RCC 7860 (cell line): ENCODE data around the gene BCAT1.
"Not testable (repeated sequence)": the region's sequence is repeated elsewhere in the genome, so short reads cannot be mapped to it uniquely, and the experiment has no call there.

ENCODE experiments used
- DNase-seq: peaks from one replicate; pipeline ENCODE4 v3.0.0-alpha.2; 2015; ENCODE audit warnings: low spot score
- FAIRE-seq: peaks from 2 replicates; lab custom pipeline; 2012; peaks lifted over from hg19 to GRCh38; lab: Jason Lieb, UNC

BCAT1 gene

GRCh38 chr12:24820872-24821271, 128.0 kb downstream of the BCAT1 start:
- FAIRE-seq (no peak), DNase-seq (peak; percentile 10)

GRCh38 chr12:24818351-24818750, 130.6 kb downstream of the BCAT1 start:
- FAIRE-seq (no peak), DNase-seq (no peak)

- FAIRE-seq: no peak
- DNase-seq: no peak
Observed at GRCh38 chr12:24815114-24815423, 133.8 kb downstream of the BCAT1 start.

GRCh38 chr12:24814379-24815113, 134.4 kb downstream of the BCAT1 start:
- no peak for FAIRE-seq

DNA sequence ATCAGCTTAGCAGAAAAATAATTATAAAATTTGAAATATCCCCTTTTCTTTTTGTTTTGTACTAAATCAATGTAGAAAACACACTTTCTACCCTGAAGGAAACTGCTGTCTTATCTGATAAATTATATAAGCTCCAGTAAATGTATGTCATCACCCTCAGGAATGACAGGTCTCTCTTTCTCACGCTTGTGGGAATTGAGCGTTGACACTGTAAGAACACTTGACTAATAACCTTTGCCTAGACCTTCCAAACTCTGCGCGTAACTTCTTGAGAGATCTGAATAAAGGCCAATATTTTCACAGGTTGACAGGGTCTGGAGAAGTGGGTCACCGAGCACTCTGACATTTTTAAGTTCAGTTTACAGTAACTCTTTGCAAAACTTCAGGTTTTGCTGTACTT, 138.5 kb downstream of the BCAT1 start:
- FAIRE-seq: no peak
- no peak for DNase-seq

More at GRCh38 chr12:24814379-24815113, 134.4 kb downstream of the BCAT1 start:
- DNase-seq: no peak

DNA sequence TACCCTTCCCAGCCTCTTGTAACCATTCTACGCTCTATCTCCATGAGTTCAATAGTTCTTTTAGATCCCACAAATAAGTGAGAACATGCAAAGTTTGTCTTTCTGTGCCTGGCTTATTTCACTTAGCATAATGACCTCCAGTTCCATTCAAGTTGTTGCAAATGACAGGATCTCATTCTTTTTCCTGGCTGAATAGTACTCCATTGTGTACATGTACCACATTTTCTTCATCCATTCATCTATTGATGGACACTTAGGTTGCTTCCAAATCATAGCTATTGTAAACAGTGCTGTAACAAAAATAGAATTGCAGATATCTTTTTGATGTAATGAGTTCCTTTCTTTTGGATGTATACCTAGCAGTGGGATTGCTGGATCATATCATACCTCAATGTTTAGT, 139.6 kb downstream of the BCAT1 start:
- not testable (repeated sequence) for DNase-seq, FAIRE-seq

DNA sequence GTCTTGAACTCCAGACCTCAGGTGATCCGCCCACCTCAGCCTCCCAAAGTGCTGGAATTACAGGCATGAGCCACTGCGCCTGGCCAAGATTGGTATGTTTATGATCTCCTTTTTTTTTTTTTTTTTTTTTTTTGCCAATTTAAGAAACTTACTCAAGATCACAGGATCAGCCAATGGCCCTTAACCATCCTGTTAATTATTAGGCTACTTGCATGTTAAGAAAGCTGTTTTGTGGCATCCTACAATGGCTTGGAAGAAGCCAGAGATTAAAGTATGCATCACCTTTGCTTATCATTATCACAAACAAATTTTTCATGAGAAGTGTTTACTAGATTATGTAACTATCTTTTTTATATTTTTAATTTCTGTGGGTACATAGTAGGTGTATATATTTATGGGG, 140.2 kb downstream of the BCAT1 start:
- no peak for DNase-seq
- no peak for FAIRE-seq

DNA sequence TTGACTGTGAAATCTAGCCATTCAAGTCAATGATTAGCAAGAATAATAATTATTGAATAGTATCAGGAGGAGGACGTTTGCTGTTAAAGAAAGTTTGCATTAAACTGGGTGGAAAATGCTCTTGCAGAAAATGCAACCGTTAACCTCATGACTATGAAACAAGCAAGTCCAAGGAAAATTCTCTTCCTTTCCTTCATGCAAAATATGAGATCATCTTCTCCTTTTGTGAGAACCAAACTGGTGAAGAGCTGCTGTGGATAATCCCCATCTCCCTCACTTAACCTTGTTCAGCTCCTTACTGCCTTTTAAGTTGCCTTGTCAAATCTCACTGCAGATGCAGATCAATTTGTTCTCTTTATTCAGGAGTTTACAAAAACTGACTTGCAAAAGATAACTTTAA, 142.5 kb downstream of the BCAT1 start:
- no peak for FAIRE-seq
- no peak for DNase-seq

DNA sequence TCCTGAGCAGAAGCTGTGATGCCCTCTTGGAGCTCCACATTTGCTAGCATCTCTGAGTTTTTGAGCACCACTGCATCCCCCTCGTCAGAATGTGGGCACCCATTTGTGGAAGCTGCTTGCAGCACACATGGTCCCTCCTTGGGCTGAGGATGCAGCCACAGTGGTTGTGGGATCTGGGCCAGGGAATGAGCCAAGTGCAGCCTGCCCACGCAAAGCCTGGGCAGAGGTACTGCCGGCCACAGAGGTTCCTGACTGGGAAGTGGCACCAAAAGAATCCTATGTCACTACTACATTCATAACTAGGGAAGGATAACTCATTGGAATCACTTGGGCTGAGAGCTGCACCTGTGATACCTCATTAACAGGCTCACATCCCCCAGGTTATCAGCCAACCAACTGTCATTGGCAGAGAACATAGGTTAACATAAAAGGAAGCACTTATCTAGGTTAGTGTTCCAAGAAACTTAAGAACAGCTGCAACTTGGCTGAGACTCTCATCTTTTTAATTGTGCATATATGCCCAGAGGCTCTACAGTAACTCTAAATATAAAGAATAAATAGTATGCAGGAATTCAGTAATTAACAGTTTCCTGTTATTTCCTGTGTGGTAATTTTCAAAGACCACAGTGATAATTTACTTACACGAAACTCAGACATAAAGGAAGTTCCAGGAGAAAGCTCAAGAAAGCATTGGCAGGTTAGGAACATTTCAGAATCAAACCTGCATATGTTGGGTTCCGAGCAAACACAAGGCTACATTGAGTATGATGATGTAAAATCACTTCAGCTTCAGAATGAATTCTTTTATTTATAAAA, 145.3 kb downstream of the BCAT1 start:
- no peak for FAIRE-seq
- no peak for DNase-seq

GRCh38 chr12:24798335-24798734, 150.6 kb downstream of the BCAT1 start:
- DNase-seq (no peak), FAIRE-seq (no peak)

DNA sequence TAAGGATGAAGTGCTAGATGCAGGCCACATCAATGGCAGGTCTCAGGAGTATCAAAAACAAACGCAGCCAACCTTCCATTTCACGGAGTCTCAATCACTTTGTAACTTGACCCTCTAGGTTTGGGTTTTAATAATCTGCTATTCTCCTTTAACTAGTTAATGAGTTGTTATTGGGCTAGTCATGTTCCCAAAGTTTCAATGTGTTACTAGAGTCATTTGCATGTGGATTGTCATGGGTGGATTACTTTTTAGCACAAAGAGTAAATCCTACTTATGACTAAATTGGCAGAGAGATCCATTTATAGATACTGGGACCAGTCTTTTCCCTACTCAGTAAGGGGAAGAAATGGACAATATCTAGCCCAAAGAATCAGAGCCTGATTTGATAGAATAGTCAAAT, 151.0 kb downstream of the BCAT1 start:
- no peak for DNase-seq
- no peak for FAIRE-seq

DNA sequence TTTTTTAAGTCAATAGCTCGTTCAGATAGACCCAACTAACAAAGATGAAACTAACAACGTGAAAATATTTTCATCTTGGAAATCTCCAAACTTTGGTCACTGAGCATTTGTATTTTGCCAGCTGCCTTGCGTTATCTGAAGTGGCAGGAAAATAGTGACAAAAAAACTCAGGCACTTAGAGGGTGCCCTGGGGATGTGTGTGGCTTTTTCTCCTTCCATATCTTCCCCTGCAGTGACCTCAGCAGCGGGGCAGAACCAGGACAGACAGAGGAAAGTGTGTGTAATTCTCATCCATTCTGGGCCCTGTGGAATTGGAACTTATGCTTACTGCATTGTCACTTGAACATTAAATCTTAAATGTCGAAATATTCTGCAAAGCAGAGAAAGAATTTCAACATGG, 152.0 kb downstream of the BCAT1 start:
- FAIRE-seq: no peak
- DNase-seq: no peak

- DNase-seq (no peak), FAIRE-seq (no peak)
Observed at GRCh38 chr12:24795699-24796347, 153.1 kb downstream of the BCAT1 start.

DNA sequence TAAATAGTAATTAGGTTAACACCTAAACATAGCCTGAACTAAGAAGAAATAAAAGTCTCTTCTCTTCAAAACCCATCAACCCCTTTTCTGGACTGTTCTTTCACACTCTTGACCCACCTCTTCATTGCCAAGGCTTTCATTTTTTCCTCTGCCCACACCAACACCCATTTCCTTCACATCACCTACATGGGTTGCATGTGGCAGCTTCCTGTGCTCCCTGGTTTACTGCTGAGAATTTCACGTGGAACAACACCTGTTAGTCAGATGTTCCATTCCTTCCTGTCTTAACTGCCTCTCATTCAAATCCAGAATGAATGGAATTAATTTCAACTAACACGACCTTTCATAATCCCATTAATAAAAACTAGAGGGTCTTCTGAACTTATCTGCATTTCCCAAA, 157.3 kb downstream of the BCAT1 start:
- FAIRE-seq: no peak

DNA sequence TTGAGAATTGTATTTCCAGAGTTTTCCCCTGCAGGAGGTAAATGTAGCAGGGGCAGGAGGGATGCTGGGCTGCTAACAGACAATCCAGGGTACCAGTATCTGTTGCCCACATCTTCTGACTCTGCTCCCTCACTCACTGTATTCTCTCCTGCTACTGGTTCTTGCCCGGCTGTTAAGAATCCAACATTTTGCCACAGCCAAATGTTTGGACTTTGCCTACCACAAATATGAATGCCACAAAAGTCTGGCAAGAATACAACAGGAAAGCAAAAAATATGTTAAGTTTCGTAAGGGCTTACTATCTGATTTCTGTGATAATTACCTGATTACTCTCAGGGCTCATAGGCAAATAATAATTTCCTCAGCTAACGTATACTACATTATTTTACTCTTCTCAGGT, 160.0 kb downstream of the BCAT1 start:
- no peak for FAIRE-seq
- no peak for DNase-seq

More for the DNA sequence above, 157.3 kb downstream of the BCAT1 start:
- DNase-seq: no peak

DNA sequence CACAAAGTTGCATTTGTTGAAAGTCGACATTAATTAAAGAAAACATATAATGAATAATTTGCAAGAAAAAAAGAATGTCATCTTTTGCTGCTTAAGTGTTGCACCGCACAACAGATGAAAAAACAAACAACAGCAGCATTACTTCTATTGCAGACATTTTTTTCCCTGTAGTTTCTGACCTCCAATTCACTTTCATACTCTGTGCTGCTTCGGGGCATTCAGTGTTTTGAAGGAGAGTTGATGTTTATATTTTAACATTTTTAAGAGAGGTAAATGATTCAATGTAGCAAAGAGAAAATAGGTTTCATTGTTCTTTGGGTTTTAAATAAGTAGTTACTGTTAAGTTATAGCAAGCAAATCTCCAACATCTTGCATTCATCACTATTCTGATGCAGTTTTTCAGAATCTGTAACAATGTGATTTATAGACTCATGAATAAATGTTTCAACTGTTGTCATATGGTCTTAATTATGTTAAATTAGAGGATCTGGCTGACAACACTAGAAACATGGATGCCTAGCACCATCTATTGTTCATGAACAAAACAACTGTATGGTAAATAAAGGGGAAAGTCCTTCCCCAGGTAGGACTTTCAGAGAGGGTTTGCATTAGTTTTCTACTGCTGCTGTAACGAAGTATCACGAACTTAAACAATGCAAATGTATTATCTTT, 168.1 kb downstream of the BCAT1 start:
- FAIRE-seq (no peak), DNase-seq (no peak)

DNA sequence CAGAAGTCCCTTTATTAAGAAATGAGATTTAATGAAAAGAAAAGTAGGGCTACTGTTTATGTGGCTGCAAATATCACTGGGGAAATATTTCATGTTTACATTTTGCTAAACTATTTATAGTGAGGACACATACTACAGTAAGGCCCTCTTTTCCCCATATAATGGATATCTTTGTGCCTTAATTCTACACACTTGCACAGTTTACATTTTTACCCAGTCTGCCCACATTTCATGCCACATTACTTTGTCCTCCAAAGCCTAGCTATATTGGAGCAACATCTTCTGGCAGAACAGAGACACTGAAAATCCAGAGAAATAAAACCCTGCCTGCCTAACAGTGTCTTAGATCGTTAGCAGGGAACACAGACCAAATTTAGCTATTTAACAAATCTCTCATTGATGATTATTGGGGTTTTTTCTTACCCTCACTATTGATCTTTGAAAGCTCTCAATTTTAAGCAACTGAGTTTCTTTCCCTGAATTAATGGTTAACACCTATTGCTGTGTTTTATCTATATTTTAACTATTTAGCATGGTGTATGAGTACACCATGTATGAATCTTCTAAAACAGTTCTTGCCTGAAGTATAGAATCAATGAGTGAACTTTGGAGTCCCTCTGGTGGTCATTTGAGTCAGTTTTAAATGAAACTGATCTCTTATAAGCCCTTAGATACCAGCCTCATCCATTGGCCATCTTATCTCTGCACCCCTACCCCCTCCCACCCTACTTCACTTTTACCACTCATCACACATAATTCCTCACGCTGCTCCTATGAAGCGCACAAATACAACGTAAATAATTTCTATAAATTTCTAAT, 170.2 kb downstream of the BCAT1 start:
- peak; percentile 28 for DNase-seq
- no peak for FAIRE-seq

- DNase-seq (no peak), FAIRE-seq (no peak)
Observed at GRCh38 chr12:24777359-24777758, 171.5 kb downstream of the BCAT1 start.

DNA sequence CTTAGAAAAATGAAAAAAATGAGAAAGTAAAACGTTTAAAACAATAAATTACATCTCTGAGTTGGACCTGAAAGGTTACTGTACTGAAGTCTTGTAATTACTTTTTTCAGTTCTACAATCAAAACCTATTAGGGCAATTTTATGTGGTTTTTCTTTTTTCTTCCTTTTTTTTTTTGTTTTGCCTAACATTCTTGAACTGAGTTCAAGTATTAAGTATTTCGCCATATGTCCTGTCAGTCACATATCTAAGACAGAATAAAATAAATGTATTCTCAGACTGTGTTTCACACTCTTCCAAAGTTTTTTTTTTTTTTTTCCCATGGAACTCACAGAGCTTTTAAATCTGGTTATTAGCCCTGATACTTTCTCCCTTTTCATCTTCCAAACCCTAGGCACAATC, 172.0 kb downstream of the BCAT1 start:
- no peak for FAIRE-seq
- DNase-seq: no peak

DNA sequence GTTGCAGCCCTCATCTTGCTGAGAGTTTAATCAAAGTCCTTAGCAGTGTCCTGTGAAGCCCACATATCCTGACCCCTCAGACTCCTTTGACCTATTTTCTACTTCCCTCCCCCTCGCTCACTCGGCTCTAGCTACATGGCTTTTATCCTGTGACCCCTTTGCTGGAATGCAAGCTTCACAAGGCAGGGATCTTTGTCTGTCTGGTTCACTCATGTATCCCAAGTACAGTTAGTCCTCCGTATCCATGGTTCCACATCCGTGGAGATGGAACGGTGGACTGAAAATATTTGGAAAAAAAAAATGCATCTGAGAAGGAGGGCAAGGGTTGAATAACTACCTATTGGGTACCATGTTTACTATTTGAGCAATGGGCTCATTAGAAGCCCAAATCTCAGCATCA, 173.8 kb downstream of the BCAT1 start:
- DNase-seq (no peak), FAIRE-seq (no peak)

DNA sequence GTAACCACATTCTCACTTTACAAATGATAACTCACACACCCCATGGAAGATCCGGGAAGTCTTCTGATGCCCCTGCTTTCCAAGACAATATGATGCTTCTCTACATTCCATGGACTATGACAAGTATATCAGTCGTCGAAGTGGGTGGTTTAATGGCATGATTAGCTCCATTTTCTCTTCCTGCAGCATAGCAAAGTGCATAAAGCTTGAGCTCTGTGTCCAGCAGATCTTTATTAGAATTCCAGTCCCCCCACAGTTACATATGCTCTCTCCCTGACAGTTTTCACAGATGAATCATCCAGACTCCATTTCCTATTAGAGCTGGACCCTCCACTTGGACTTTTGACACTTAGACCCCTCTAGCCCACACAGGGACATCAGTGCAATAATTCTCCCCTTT, 174.9 kb downstream of the BCAT1 start:
- FAIRE-seq (no peak), DNase-seq (no peak)
